Hematopoietic multipotent progenitor cell treated with erythropoietin and hydrocortisone succinate and interleukin-3 and kit ligand, for 4 days (in vitro differentiated cells): ENCODE data around the gene TREM2.
"Not testable (repeated sequence)": the region's sequence is repeated elsewhere in the genome, so short reads cannot be mapped to it uniquely, and the experiment has no call there.

Experiments used
- DNase-seq: peaks from one replicate; pipeline ENCODE4 v3.0.0-alpha.2; 2015

The TREM2 gene

DNA sequence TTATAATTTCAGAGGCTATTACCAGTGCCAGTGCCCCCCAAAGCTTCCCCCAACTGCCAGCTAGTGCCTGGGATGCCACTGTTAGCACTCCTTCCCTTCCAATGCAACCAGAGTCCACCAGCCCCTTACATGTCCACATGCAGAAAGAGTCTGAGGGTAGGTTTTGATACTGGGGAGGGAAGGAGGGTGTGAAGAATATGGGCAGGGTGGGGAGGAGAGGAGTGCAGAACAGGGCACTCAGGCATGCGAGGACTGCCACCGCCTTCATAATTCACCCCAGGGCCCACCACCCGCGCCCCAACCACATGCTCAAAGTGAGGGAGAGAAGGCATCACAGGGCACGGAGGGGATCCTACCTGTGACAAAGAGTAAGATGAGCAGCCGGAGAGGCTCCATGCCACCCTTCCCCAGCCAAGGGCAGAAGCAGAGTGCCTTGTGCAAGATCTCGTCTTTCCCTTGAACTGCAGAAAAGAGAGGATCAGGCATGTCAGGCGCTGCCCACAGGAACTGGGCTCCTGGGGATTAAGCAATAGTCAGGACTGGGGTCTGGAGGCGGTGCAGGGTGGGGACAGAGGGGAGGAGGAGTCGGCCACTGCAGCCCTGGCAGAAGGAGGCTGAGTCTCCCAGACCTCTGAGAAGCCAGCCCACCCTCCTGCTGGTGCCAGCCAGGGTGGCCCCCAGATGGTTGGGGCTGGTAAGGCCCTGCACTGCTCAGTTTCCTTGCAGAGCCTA lies at the start of gene TREM2:
Gene TREM2 (minus strand): TSS at position 430 of the 732 bp plus-strand sequence. CDS start 34 bp downstream, at position 396.
- DNase-seq = no peak

DNA sequence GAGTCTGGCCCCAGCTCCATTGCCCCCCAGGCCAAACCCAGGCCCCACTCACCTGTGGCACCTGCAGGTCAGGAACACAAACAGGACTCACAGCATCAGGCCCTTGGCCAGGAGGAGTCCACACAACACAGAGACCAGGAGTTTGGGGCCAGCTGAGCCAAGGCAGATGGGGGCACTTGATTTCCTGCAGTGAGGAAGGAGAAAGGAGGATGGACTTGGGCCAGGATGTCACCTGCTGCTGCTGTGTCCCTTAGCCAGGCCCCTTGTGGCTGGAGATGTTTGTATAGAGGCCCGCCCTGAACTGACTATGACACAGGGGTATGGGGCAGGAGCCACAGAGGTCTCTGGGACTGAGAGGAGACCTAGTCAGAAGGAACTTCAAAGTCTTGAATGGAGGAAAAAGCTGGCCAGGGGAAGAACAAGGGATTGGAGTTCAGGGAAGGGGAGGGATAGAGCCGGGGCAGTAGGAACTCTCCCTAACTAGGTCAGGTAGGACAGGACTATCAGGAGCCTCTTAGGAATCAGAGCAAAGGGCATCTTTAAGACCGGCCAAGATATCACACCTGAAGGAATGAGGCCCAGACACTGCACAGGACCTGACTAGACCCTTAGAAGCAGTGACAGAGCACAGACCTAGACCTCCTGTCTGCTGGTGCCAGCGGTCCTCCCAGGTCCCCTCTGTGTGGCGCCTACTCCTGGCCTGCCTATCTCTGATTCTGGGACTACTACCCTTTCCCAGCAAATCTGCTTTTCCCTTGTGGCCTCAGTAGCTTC lies 46.8 kb upstream of the TREM2 start:
- no peak for DNase-seq

DNA sequence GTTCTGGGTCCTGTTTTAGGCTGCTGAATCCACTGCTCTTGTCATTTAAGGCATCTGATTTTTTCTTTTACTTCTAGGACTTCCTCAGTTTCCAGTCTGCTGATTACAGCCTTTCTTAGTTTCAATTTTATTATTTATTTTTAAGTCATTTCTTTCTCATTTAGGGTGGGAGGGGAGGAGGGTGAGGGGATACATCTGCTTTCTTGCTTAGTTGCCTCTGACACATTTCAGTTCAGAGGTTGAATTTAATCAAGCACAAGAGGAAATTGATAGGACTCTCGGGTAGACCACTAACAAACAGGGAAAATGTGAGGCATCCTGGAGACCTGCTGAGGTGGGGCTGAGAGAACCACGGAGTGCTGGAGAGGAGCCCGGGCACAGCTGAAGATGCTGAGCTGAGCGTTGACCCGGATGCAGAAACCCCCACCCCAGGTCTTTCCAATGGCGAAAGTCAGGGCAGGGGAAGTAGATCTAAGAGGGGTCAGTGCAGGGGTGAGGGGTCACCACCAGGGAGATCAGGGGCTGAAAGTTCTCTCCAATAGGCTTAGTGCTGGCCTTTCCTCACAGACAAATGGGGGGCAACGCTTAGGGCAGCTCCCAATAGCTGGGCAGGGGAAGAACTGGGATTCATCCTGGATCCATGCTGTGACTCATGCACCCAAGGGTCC lies 45.7 kb upstream of the TREM2 start:
- DNase-seq = no peak

DNA sequence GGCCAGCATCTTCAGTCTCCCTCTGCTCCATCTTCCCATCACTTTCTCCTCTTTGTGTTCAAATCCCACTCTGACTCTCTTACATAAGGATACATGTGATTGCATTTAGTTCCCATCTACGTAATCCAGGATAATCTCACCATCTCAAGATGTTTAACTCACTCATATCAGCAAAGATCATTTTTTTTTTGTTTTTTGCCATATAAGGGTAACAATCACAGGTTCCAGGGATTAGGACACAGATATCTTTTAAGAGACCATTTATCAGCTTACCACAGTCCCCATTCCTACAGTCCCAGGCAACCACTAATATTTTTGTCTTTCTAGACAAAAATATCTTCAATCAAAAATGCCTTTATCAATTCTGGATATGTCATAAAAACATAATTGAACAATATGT lies 41.2 kb upstream of the TREM2 start:
- no peak for DNase-seq

DNA sequence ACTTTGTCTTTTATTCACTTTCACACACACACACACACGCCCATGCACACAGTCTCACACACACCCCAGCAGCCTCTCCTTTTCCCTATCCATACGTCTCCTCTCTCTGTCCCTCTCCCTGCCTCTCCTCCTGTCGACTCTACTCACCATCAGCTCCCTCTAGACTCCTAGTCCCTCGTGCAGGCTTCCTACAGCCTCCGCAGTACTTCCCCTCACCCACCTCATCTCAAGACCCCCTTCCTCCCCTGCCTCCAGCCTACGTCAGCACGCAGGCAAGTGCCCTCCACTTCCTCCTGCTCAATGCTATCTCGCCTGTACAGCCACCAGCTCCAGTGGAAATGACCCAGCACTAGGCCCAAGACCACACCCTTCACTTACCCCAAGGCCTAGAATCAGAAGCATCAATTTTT lies 38.9 kb upstream of the TREM2 start:
- DNase-seq = peak; percentile 92

DNA sequence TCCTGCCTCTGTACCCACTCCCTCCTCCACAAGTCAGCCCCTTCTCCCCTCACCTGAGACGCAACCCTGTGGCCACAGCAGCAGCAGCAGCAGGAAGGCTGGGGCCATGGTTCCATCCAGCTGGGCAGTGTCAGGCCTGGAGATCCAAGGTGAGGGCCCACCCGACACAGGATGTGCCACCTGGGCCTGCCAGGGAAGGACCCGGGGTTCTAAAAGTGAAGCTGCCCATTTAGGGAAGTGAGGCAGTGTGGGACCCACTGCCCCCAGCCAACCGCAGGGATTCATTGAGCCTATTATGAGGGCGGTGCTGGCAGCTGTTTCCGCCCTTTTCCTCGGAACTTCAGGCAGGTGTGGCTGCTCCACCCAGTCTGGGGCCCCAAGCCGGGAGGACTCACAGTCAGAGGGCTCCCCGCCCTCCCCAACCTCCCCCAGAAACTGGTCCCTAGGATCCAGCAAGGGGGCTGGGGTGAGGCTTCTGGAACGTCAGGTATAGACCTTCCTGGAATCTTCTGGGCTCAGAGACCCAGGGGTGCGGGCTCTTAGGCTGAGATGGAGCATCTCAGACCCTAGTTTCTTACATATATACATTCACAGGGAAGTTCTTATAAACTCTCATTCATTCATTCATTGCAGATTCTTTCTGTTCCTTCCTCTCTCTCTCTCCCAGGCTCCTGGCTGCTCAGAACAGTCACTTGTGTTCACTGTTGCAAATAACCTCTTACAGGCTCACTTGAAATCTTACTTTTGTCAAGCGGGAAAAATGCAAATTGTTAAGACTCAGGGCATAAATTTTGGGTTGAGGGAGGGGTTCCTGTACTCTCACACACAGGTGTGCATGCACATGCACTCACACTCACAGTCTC lies 38.2 kb upstream of the TREM2 start, which contains the start of gene TREML2:
Gene TREML2 (minus strand): TSS at position 249 of the 863 bp plus-strand sequence. CDS start 141 bp downstream, at position 108.
- peak; percentile 89 for DNase-seq

DNA sequence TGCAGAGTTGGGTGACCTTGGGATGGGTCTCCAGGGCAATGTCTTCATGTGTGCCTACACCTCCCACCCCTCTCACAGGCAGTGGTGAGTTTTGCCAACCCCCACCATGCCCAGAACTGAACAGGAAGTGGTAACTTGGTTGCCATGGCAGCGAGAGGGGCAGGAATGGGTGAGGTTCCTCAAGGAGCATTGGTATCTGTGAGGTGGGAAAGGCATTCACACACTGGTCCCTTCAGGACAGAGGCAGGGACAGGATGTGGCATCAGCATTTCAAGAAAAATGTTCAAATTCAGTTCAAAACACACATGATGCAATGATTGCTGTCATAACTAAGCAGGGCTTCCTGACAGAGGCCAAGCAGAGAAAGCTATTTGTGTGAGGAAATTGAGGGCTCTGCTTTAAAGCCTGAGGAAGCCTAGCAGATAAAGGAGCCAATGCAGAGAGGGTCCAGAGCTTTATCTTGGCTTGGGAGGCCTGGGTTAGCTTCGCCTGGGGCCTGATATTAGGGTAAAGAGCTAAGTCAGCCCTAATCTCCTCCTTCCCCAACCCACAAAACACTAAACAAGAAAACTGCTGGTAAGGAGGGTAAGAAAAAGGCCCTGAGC lies 37.5 kb upstream of the TREM2 start:
- DNase-seq = peak; percentile 96

DNA sequence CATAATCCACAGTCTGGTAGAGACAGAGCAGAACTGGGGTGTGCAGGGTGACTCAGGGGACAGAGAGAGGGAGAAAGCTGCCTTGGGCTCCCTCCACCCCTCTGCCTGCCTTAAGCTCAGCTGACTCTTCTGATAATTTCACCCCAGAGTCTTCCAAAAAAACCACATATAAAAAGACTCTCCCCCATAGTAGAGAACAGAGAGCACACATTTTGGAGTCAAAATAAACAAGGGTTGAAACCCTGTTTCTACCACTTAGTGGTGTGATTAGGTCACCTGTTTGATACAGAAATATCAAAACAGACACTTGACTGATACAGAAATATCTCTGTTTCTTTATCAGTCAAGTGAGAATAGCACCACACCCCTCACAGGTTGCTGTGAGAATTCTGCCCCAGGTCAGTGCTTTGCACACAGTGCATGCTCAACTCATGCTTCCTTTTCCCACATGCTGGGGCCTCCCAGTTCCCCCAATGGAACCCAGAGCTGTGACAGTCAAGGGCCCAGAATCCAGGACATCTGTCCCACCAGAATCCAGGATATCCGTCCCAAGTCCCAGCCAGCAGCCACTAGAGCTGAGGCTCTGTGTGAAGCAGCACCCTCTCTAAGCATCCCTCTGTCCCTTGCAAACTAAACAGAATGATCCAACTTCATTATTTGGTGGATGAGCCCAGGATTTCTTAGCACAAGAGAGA lies 36.8 kb upstream of the TREM2 start:
- peak; percentile 80 for DNase-seq

DNA sequence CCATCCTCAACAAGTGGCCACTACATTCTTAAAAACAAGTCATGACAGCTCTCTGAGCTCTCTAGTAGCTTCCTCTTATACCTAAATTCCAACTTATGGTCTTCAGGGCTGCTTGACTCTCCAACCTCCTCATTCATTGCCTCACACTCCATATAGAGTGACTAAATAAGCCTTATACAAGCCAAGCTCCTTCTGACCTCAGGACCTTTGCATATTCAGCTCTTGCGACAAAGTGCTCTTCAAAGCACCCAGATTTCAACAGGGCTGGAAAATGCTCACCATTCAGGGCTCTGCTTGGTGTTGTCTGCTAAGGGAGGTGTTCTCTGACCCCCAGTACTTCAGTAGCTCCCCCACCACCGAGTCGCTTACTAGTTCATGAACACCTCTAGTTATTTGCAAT lies 34.3 kb upstream of the TREM2 start:
- no peak for DNase-seq

DNA sequence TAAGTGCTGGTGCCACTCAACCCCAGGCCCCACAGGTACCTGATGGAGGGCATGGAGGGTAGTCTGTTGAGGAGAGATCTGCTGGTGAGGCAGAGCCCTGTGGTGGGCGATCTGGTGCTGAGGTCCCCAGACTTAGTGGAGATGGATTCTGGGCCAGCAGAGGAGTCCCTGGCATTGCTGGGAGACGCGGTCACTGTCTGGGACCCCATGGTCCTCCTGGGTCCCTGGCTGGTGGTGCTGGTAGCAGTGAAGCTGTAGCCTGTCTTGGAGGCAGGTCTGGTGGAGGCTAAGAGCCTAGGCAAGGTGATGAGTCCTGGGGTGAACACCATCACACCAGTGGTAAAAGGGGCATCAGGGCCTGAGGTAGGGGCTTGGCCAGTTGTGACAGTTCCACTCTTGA lies 31.5 kb upstream of the TREM2 start:
- no peak for DNase-seq

DNA sequence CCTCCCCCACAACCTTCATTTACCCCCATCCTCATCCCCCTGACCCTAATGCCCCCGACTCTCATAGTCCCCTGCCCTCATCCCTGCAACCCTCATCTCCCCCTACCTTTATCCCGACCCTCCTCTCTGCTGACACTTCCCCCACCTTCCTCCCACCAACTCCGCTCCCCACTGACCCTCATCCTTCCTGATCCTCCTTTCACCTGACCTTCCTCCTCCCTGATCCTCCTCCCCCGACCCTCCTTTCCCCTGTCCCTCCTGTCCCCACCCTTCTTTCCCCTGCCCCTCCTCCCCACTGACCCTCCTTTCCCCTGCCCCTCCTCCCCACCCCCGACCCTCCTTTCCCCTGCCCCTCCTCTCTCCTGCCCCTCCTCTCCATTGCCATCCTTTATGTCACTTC lies 31.0 kb upstream of the TREM2 start:
- no peak for DNase-seq

DNA sequence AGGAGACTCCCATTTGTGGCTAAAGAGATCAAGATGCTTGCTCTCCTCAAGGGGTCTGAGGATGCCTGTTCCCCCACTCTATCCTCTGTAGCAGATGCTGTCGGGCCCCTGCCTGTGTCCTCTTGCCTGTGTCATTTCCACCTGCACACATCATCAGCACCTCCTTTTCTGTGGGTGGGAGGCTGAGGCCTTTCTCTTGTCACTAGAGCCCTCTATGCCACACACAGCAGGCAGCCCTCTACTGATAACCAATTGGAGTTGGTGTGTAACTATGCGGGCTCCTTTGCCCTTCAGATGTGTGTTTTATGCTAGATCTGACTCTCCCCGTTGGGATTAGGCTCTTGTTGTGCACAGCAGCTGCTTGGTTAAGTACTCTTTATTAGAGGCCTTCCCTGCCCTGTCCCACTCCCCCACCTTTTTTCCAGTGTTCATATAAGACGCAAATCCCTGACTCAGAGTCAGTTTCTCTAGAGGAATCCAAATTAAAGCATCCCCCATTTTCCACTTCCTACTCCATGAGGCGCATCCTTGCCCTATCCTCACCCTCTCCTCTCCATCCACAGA lies 30.3 kb upstream of the TREM2 start:
- DNase-seq = no peak

DNA sequence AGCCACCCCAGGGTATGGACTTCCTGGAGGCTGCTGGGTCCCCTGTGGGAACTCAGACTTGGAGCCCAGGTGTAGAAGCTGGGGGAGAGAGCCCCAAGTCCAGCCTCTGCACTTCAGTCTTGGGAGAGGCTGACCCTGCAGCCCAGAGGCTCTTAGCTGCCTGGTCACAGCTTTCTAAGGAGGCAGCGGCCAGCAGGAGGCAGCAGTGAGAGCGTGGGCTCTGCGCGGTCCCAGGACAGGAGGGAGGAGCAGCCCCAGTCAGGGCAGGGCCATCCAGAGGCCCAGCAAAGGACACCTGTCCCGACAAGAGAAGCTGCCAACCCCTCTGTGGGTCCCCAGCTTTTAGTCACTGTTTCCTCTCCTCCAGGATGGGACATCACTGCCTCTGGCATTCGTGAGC lies 28.7 kb upstream of the TREM2 start:
- DNase-seq = peak; percentile 48

DNA sequence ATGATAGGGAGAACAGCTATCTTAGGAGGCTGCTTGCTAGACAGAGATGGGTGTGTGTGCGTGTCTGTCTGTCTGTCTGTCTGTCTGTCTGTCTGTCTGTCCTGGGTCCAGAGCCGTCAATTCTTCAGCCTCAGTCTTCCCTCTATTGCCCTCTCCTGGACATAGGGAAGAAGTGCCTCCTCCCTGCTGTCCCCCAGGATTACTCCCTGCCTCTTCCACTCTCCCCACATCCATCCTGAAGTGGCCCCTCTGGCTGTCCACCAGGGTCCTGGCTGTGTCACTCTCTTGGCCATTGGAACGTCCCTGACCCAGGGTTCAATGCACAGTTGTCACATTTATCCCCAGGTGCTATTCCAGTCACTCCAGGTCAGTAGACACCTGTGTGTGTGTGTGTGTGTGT lies 27.9 kb upstream of the TREM2 start:
- no peak for DNase-seq

DNA sequence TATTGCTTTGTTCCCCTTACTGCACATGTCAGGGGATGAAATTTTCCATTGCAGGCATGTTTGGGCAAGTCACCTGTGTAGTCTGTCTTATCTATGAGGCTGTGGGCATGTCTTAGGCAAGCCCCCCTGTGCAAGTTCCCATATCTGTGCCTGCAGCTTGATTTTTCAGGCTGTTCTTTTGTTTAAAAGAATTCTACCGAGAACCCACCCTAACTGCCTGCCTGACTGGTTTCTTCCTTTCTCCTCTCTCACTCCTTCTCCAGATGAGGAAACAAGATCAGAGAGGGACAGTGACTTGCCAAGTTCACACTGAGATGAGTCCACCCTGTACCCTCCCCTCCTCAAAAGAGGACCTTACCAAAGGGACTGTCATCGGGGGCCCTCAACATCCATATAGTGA lies 27.1 kb upstream of the TREM2 start:
- DNase-seq = peak; percentile 37

DNA sequence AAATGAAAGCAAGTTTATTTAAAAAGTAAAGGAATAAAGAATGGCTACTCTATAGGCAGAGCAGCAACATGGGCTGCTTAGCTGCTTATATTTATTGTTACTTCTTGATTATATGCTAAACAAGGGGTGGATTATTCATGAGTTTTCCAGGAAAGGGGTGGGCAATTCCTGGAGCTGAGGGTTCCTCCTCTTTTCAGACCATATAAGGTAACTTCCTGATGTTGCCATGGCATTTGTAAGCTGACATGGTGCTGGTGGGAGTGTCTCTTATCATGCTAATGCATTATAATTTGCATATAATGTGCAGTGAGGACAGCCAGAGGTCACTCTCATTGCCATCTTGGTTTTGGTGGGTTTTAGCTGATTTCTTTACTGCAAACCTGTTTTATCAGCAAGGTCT lies 26.1 kb upstream of the TREM2 start:
- DNase-seq = not testable (repeated sequence)

DNA sequence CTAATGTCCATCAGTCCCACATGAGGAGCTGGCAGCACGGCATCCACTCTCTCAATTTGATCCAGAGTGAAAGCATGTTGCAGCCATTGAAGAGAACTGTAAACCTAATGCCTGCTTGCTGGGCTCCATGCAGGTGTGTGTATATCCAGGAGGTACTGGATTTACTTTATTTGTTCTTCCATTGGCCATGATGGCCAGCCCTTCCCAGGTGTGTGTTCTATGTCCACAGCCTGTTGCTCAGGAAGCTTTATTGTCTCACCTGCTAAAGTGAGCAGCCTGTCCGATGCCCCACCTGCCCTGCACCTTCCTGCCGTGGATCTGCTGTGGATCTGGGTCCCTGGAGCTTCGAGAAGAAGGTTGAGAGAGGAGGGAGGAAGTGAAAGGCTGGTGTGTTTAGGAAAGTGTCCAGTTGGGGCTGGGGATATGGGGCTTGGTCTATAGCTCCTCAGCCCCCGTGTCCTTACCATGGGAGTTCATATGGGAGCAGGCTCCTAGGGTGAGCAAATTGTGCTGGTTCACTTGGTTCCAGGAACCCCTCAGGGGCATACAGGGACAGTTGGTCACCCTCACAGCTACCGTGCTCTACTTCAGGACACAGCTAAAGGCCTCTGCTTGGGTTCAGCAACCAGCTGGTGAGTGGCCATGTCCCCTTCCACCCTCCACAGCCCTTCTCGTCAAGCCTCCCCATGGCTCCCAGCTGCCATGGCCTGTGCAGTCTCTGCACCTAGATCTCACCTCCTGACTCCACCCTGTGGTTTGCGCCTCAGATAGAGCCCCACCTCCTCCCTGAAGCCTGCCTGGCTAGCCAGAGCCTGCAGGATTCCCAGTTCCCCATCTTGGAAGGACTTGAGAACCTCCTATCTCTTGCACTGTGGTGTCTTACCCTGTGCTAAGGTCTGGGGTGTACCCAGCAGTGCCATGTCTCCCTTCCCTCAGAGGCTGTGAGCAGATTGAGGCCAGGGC lies 25.3 kb upstream of the TREM2 start:
- DNase-seq = no peak

DNA sequence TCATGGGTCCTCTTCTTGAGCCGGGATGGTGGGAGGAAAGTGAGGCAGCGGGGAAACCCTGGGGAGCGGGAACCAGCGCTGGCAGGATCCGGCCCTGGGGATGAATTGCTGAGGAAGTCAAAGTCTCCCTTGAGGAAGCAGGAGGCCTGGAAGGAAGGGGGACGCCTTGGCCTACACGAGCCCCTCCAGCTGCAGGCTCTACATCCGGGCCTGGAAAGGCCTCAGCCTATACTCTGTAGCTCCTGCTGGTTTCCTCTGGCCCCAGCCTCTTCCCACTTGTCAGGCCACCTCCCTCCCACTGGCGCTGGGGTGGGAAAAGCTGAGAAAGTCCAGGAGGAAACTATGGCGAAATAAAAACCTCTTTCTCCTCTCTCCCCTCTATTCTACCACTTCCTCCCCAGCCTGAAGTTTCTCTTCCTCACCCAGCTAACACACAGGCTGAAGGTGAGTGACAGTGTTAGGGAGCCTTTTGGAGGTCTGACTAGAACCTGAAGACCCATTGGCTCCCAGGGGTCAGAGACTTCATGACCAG lies 23.2 kb upstream of the TREM2 start:
- no peak for DNase-seq

DNA sequence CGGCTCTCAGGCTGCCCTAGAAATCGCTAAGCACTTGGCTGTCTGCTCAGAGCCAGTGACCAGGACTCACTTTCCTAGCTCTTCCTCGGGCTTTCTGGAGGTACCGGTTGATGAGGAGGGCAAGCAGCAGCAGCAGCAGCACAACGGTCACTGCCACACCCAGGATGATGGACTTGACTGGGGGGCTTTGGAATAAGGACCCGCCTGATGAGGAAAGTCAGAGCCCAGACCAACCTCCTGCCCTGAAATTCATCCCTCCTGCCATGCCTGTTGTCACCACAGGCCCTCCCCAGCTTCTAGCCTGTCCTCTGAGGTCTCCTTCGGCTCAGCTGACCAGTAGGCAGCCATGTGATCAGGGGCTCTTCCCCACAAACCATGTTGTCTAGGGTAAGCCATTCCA lies 21.8 kb upstream of the TREM2 start:
- DNase-seq = no peak
